Peyer's patch (tissue), 4 donors: Measurements from ENCODE around the gene PPP1R7.

Experiments used
- CTCF ChIP-seq, 6 experiments: fragments of 450-650 bp in 4 of 6; fragments of 200-600 bp in 2 of 6; sonication (generic) in 1 of 6; IDR thresholded peaks; one replicate each; pipeline ENCODE4 v1.5.1; 2017 to 2019; ENCODE audit warnings: antibody characterized with exemption in 6 of 6, mild to moderate bottlenecking in 3 of 6, moderate library complexity in 1 of 6
- POLR2A ChIP-seq, 2 donors: fragments of 450-650 bp; IDR thresholded peaks; one replicate each; pipeline ENCODE4 v1.5.1; 2017; ENCODE audit warnings: antibody characterized with exemption in 2 of 2, mild to moderate bottlenecking in 2 of 2, moderate library complexity in 2 of 2

- no peak for TF ChIP-seq CTCF (IDR thresholded peaks at IDR 0.05)
- TF ChIP-seq POLR2A (IDR thresholded peaks at IDR 0.05) = no peak
Observed at GRCh38 chr2:241182531-241183133, 32.4 kb downstream of the PPP1R7 start.
